HepG2 (cell line): Measurements from ENCODE around the gene GPX5. TPM values are rescaled to one million over a fixed set of nuclear protein-coding genes. Genes with fewer than 3 reads are reported as not detected.
A peak's percentile ranks its signal among the peaks of the same experiment; 100 is the strongest.

ENCODE experiments used
- CBX5 ChIP-seq: sonication (generic); formaldehyde crosslinking; IDR thresholded peaks from 2 replicates; pipeline ENCODE4 v1.4.0; 2020; ENCODE audit warnings: missing genetic modification reagents, borderline replicate concordance
- DR1 ChIP-seq: sonication (generic); formaldehyde crosslinking; IDR thresholded peaks from 2 replicates; pipeline ENCODE4 v1.8.0; 2021; ENCODE audit warnings: mild to moderate bottlenecking, missing genetic modification reagents, inconsistent platforms
- FLYWCH1 ChIP-seq: sonication (generic); formaldehyde crosslinking; IDR thresholded peaks from 2 replicates; pipeline ENCODE4 v1.8.1; 2023; ENCODE audit warnings: mild to moderate bottlenecking, missing genetic modification reagents
- GZF1 ChIP-seq: sonication (generic); formaldehyde crosslinking; IDR thresholded peaks from 2 replicates; pipeline ENCODE4 v1.5.1; 2020; ENCODE audit warnings: mild to moderate bottlenecking, missing genetic modification reagents
- MED1 ChIP-seq: sonication (generic); formaldehyde crosslinking; IDR thresholded peaks from 2 replicates; pipeline ENCODE4 v1.4.0; 2020; ENCODE audit warnings: missing genetic modification reagents
- MEIS2 ChIP-seq: sonication (generic); formaldehyde crosslinking; IDR thresholded peaks from 2 replicates; pipeline ENCODE4 v1.9.0; 2021; ENCODE audit warnings: mild to moderate bottlenecking, missing genetic modification reagents
- MTA1 ChIP-seq: sonication (generic); formaldehyde crosslinking; IDR thresholded peaks from 2 replicates; pipeline ENCODE4 v1.4.0; 2020; ENCODE audit warnings: missing genetic modification reagents, mild to moderate bottlenecking, borderline replicate concordance
- NAIF1 ChIP-seq: sonication (generic); formaldehyde crosslinking; IDR thresholded peaks from 2 replicates; pipeline ENCODE4 v1.5.0; 2020; ENCODE audit warnings: mild to moderate bottlenecking, missing genetic modification reagents, borderline replicate concordance
- NCOA5 ChIP-seq: sonication (generic); formaldehyde crosslinking; IDR thresholded peaks from 2 replicates; pipeline ENCODE4 v1.4.0; 2020; ENCODE audit warnings: missing genetic modification reagents
- POGZ ChIP-seq: sonication (generic); formaldehyde crosslinking; IDR thresholded peaks from 2 replicates; pipeline ENCODE4 v1.4.0; 2020; ENCODE audit warnings: mild to moderate bottlenecking, missing genetic modification reagents
- RARA ChIP-seq: IDR thresholded peaks from 2 replicates; pipeline ENCODE4 v1.6.1; 2016; ENCODE audit warnings: missing genetic modification reagents, missing compliant biosample characterization
- RNF2 ChIP-seq: fragments of 450-650 bp; conservative IDR thresholded peaks from 2 replicates; pipeline ENCODE4 v1.6.1; 2016; ENCODE audit warnings: low read depth
- SIX1 ChIP-seq: sonication (generic); formaldehyde crosslinking; IDR thresholded peaks from 2 replicates; pipeline ENCODE4 v1.4.0; 2020; ENCODE audit warnings: missing genetic modification reagents, borderline replicate concordance
- SOX13 ChIP-seq, 3 experiments: fragments of 450-650 bp in 1 of 3; sonication (generic) in 1 of 3; formaldehyde crosslinking in 1 of 3; IDR thresholded peaks in 2 of 3; conservative IDR thresholded peaks in 1 of 3; 2 replicates each; pipeline versions ENCODE4 v1.5.0 to v1.6.1; 2016 to 2020; ENCODE audit warnings: antibody characterized with exemption in 1 of 3, mild to moderate bottlenecking in 1 of 3, missing compliant biosample characterization in 1 of 3, missing genetic modification reagents in 1 of 3, moderate library complexity in 1 of 3
- ZBTB7B ChIP-seq: sonication (generic); formaldehyde crosslinking; IDR thresholded peaks from 2 replicates; pipeline ENCODE4 v1.4.0; 2020; ENCODE audit warnings: missing genetic modification reagents
- ZNF10 ChIP-seq: sonication (generic); formaldehyde crosslinking; IDR thresholded peaks from 2 replicates; pipeline ENCODE4 v1.4.0; 2020; ENCODE audit warnings: mild to moderate bottlenecking, low read depth, missing genetic modification reagents, borderline replicate concordance
- ZNF652 ChIP-seq: IDR thresholded peaks from 2 replicates; pipeline ENCODE4 v1.6.1; 2016; ENCODE audit warnings: low read depth, borderline replicate concordance
- ZNF746 ChIP-seq: sonication (generic); formaldehyde crosslinking; IDR thresholded peaks from 2 replicates; pipeline ENCODE4 v1.8.0; 2022; ENCODE audit warnings: mild to moderate bottlenecking, missing genetic modification reagents
- polyA plus RNA-seq, 8 experiments: library from polyadenylated mRNA; depleted of rRNA in 3 of 8; stranded (reverse) in 7 of 8; unstranded in 1 of 8; fragments of >200 nt; fragmentation: Illumina TruSeq in 4 of 8; extraction: Trizol in 4 of 8; gene quantifications; 2 replicates each; pipeline versions ENCODE4 v1.2.1 to v1.2.3, GENCODE V29; 2011 to 2016; ENCODE audit warnings: low read depth in 4 of 8, missing spikeins in 1 of 8, mixed read lengths in 1 of 8; ENCODE audit not compliant: insufficient read depth in 1 of 8
- total RNA-seq, 5 experiments: library from RNA; depleted of rRNA; stranded (reverse); fragments of >200 nt; fragmentation: Illumina TruSeq; extraction: Trizol; gene quantifications; 2 replicates each; pipeline ENCODE4 v1.2.3, GENCODE V29; 2016; ENCODE audit warnings: low read depth in 1 of 5
- TF ChIP-seq, protein P1 (sequence below), 2 experiments: sonication (generic) in 1 of 2; formaldehyde crosslinking in 1 of 2; IDR thresholded peaks; 2 replicates each; pipeline versions ENCODE4 v1.4.0 to v1.6.1; 2018 to 2020; ENCODE audit warnings: missing genetic modification reagents in 2 of 2, borderline replicate concordance in 1 of 2, low read depth in 1 of 2, mild to moderate bottlenecking in 1 of 2, missing biosample characterization in 1 of 2
- TF ChIP-seq, protein P2 (sequence below): sonication (generic); formaldehyde crosslinking; IDR thresholded peaks from 2 replicates; pipeline ENCODE4 v1.4.0; 2020; ENCODE audit warnings: missing genetic modification reagents
- TF ChIP-seq, protein P3 (sequence below): sonication (generic); formaldehyde crosslinking; IDR thresholded peaks from 2 replicates; pipeline ENCODE4 v1.8.0; 2022; ENCODE audit warnings: missing genetic modification reagents, low read depth, mild to moderate bottlenecking, borderline replicate concordance
- TF ChIP-seq, protein P4 (sequence below): sonication (generic); formaldehyde crosslinking; IDR thresholded peaks from 2 replicates; pipeline ENCODE4 v1.5.1; 2020; ENCODE audit warnings: mild to moderate bottlenecking, moderate library complexity, missing genetic modification reagents

GPX5 gene
- total and polyA plus RNA-seq, 2 of the 13 experiments (the other 11 are each of a cell fraction or from before 2014, with no cell fraction given), result not detected

DNA sequence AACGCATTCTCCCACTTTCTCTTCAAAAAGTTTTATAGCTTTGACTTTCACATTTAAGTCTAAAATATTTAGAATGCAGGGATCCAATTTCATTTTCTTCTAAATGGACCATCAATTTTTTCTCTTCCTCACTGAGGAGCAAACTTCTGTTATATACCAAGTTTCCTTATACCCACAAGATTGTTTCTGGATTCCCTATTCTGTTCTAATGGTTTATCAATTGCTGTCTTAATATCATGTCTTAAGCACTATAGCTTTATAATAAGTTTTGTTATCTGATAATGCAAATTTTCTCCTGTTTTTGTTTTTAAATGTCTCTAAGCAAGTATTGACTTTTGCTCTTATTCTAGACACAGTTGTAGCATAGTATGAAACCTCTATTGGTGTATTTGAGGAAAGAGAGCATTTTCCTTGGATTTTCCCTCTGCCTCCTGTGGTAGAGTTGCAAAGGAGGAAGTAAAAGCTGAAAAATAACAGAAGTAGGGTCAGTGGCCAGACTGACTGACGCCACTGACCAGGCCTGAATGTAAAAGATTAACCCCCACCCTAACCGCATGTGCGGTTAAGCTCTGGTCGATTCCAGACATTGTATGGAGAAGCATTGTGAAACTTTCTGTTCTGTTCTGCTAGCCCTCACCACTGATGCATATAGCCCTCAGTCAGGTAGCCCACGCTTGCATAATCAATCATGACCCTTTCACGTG is 40.3 kb downstream of the GPX5 start (continued):
- TF ChIP-seq, protein P1, sequence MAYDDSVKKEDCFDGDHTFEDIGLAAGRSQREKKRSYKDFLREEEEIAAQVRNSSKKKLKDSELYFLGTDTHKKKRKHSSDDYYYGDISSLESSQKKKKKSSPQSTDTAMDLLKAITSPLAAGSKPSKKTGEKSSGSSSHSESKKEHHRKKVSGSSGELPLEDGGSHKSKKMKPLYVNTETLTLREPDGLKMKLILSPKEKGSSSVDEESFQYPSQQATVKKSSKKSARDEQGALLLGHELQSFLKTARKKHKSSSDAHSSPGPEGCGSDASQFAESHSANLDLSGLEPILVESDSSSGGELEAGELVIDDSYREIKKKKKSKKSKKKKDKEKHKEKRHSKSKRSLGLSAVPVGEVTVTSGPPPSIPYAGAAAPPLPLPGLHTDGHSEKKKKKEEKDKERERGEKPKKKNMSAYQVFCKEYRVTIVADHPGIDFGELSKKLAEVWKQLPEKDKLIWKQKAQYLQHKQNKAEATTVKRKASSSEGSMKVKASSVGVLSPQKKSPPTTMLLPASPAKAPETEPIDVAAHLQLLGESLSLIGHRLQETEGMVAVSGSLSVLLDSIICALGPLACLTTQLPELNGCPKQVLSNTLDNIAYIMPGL (CRISPR knock-in tag; IDR thresholded peaks at IDR 0.05; ENCODE audit: borderline replicate concordance in 1 of 2, low read depth in 1 of 2), result 0 out of 4 replicates have a peak, but pooled peaks of 1 of the 2 experiments have one; percentile 27
- TF ChIP-seq GZF1 (CRISPR knock-in tag) (no peak), ZBTB7B (CRISPR knock-in tag) (no peak), ZNF746 (CRISPR knock-in tag) (peak; percentile 71; the same call in 1 of the 2 replicates), MEIS2 (CRISPR knock-in tag) (no peak), NAIF1 (CRISPR knock-in tag) (no peak), DR1 (CRISPR knock-in tag) (no peak), RNF2 (no peak), ZNF652 (CRISPR knock-in tag) (peak; percentile 63; the same call in 1 of the 2 replicates), ZNF10 (CRISPR knock-in tag) (no peak), FLYWCH1 (CRISPR knock-in tag) (no peak), MTA1 (CRISPR knock-in tag) (no peak), MED1 (CRISPR knock-in tag) (peak; percentile 38; the same call in 1 of the 2 replicates), NCOA5 (no peak), RARA (CRISPR knock-in tag) (peak; percentile 55), CBX5 (CRISPR knock-in tag) (0 out of 2 replicates have a peak, but pooled peaks have one; percentile 20), SIX1 (CRISPR knock-in tag) (no peak), SOX13 (IDR thresholded peaks at IDR 0.05) (peak; percentile 23; the same call in 1 of the 2 replicates), SOX13 (CRISPR knock-in tag; conservative IDR thresholded peaks at IDR 0.05 in 1 of 2, IDR thresholded peaks at IDR 0.05 in 1 of 2) (peak in 1 of 2 experiments; percentile 47; a peak in 1 of 4 replicates), POGZ (CRISPR knock-in tag) (peak; percentile 29; the same call in 1 of the 2 replicates)
- TF ChIP-seq, protein P2, sequence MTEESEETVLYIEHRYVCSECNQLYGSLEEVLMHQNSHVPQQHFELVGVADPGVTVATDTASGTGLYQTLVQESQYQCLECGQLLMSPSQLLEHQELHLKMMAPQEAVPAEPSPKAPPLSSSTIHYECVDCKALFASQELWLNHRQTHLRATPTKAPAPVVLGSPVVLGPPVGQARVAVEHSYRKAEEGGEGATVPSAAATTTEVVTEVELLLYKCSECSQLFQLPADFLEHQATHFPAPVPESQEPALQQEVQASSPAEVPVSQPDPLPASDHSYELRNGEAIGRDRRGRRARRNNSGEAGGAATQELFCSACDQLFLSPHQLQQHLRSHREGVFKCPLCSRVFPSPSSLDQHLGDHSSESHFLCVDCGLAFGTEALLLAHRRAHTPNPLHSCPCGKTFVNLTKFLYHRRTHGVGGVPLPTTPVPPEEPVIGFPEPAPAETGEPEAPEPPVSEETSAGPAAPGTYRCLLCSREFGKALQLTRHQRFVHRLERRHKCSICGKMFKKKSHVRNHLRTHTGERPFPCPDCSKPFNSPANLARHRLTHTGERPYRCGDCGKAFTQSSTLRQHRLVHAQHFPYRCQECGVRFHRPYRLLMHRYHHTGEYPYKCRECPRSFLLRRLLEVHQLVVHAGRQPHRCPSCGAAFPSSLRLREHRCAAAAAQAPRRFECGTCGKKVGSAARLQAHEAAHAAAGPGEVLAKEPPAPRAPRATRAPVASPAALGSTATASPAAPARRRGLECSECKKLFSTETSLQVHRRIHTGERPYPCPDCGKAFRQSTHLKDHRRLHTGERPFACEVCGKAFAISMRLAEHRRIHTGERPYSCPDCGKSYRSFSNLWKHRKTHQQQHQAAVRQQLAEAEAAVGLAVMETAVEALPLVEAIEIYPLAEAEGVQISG (CRISPR knock-in tag), result 0 out of 2 replicates have a peak, but pooled peaks have one; percentile 30
- TF ChIP-seq, protein P3, sequence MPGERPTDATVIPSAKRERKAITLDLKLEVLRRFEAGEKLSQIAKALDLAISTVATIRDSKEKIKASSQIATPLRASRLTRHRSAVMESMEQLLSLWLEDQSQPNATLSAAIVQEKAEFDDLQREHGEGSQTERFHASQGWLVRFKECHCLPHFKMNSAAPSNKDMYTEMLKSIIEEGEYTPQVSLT (CRISPR knock-in tag), result no peak
- TF ChIP-seq, protein P4, sequence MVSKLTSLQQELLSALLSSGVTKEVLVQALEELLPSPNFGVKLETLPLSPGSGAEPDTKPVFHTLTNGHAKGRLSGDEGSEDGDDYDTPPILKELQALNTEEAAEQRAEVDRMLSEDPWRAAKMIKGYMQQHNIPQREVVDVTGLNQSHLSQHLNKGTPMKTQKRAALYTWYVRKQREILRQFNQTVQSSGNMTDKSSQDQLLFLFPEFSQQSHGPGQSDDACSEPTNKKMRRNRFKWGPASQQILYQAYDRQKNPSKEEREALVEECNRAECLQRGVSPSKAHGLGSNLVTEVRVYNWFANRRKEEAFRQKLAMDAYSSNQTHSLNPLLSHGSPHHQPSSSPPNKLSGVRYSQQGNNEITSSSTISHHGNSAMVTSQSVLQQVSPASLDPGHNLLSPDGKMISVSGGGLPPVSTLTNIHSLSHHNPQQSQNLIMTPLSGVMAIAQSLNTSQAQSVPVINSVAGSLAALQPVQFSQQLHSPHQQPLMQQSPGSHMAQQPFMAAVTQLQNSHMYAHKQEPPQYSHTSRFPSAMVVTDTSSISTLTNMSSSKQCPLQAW (CRISPR knock-in tag), result peak; percentile 49; the same call in 1 of the 2 replicates
